DND-41 (cell line): ENCODE measurements around the gene C1QTNF2.

Source experiments
- EZH2 ChIP-seq: IDR thresholded peaks from 3 replicates; pipeline ENCODE4 v1.6.1; 2012; ENCODE audit warnings: borderline replicate concordance, low read depth, mild to moderate bottlenecking, moderate library complexity, low read length, inconsistent platforms; ENCODE audit not compliant: severe bottlenecking
- TF ChIP-seq, protein P1 (sequence below): IDR thresholded peaks from 2 replicates; pipeline ENCODE4 v1.5.1; 2012; ENCODE audit warnings: borderline replicate concordance, low read length, moderate library complexity, mild to moderate bottlenecking; ENCODE audit not compliant: poor library complexity, severe bottlenecking; ENCODE audit errors: extremely low read depth

DNA sequence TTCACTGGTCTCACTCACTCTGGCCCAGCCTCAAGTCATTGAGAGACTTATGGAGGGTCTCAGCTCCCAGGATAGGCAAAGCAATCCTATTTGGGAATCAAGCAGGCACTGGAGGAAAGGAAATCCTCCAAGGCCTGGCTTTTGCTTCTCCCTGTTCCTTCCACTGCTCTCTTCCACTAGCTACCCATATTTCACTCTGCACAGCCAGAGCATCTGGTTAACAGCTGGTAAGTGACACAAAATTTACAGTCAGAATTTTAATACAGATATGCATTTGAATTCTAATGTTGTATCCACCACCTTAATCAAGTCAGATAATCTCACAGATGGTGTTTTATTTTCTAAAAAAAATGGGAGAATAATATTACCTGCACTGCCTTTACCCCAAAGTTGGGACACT lies 868 bp upstream of the C1QTNF2 start:
- TF ChIP-seq EZH2, result no peak
- TF ChIP-seq, protein P1, sequence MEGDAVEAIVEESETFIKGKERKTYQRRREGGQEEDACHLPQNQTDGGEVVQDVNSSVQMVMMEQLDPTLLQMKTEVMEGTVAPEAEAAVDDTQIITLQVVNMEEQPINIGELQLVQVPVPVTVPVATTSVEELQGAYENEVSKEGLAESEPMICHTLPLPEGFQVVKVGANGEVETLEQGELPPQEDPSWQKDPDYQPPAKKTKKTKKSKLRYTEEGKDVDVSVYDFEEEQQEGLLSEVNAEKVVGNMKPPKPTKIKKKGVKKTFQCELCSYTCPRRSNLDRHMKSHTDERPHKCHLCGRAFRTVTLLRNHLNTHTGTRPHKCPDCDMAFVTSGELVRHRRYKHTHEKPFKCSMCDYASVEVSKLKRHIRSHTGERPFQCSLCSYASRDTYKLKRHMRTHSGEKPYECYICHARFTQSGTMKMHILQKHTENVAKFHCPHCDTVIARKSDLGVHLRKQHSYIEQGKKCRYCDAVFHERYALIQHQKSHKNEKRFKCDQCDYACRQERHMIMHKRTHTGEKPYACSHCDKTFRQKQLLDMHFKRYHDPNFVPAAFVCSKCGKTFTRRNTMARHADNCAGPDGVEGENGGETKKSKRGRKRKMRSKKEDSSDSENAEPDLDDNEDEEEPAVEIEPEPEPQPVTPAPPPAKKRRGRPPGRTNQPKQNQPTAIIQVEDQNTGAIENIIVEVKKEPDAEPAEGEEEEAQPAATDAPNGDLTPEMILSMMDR, result no peak
